Myocyte (in vitro differentiated cells): Measurements from ENCODE around the gene PMIS2. TPM values are rescaled to one million over a fixed set of nuclear protein-coding genes. Genes with fewer than 3 reads are reported as not detected.

Experiments used
- DNase-seq: peaks from one replicate; pipeline ENCODE4 v3.0.0-alpha.2; 2012; ENCODE audit warnings: low read depth
- total RNA-seq: library from RNA; depleted of rRNA; stranded (reverse); fragments of >200 nt; gene quantifications from 2 replicates; pipeline ENCODE4 v1.2.3, GENCODE V29; 2014

The PMIS2 gene
- total RNA-seq, 1 donor from 2014 or later: not detected

DNA sequence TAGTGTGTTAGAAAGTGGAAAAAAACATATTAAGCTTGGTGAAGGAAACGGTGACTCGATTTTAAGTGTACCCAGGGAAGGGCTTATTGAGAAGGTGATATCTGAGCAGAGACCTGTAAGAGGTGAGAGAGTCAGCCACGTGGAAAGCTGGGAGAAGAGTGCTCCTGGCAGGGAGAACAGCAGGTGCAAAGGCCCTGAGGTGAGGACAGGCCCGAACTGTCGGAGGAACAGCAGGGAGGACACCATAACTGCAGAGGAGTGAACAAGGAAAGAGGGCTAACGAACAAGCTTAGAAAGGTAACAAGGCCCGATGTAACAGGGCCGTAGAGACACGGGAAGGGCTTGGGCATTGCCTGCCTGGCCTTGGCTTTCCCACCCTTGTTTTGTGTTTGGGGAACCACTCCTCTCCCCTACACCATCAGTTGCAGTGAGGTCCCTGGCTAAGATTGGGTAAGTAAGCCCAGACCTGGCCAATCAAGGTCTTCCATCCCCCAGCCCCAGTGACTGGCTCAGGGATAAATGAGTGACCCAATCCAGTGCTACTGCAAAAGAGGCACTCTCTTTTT lies 29.9 kb upstream of the PMIS2 start:
- DNase-seq: no peak

DNA sequence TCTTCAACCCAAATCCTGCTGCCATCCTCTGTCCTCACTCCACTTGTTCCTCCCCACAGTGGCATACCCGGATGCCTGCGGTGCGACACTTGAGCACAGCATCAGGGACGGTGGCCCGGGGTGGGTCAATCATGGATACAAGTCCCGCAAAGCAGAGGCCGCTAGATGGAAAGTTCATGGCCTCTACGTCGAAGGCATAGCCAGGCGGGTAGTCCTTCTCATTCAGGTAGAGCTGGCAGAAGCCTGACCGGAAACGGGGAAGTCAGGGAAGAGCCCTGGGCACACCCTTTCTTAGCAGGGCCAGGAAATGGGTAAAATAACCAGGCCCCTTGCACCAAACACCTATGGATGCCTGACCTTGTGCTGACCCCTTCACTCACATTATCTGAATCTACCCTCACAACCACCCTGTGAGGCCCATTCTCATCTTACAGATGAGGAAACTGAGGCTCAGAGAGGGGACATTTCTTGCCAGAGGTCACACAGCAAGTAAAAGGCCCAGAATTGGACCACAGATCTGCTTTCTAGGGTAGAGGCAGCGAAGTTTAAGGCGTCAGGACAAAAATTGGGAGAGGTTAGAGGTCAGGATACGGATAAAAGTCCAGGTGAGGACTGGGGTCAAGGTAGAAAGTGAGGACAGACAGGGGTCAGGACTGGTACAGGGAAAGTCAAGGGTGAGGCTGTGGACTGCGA lies 29.0 kb upstream of the PMIS2 start:
- no peak for DNase-seq

DNA sequence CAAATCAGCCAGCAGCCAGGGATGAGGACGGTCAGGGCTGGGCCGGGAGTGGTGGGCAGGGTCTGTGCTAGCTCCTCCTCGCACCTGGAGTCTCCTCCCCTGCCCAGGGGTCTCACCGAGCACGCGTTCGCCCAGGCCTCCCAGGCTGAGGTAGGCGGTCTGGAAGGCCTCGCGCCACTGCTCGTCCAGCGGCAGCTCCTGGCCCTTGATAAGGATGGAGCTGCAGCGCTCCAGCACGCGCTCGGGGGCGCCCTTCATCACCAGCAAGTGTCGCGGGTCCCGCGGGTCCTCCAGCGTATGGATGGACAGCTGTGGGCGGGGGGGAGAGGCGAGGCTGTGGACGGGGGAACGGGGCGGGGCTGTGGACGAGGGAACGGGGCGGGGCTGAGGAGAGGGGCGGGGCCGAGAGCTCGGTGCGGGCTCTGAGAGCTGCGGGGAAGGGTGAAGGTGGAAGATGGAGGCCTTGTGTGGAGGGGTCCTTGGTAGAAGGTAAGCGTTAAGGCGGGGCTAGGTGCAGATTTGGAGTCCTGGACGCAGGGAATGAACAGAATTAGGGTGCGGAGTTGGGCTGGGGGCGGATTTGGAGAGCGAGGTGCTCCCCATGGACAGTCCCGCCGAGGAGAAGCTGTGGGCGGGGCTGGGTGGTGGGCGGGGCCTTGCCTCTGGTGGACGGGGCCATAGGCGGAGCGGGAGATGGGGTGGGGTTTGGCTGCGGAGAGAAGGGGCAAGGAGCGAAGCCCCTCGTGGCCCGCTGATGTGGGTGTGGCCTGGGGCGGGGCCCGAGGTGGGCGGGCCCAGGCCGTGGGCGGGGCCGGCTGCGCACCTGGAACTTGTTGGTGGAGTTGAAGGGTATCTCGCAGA lies 28.2 kb upstream of the PMIS2 start:
- DNase-seq: no peak

DNA sequence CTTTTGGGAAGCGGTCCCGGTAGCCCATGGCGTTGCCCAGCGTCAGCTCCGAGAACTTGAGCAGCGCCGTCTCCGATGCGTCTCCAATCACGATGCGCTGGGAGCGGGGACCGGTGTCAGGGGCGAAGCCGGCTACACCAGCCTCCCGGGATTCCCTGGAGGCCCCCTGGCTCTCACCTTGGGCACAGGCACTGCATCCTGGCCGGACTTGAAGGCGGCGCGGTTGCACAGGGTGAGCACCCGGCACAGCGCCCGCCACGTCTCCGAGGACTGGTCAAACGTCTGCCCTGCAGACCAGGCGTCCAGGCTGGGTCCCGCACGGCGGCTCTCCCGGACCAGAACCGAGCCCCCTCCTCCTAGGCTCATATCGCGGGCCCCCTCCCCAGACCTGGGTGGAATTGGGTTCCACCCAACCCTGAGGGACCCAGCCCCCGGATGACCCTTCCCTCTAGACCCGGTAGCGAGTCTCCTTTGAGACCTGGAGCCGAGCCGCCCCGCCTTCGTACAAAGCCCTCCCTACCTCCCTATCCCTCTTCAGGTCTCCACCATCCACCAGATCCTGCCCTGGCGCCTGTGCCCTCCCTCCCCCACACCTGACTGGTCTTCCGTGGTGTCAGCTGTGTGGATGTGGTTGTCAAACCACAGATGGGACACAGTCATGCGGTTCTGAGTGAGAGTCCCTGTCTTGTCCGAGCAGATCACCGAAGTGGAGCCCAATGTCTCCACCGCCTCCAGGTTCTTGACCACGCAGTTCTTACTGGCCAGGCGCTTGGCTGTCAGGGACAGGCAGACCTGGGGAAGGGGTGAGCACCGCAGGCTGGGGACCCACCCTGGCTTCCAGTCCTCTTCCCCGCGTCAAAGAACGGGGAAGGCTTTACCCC lies 27.3 kb upstream of the PMIS2 start:
- DNase-seq: no peak

DNA sequence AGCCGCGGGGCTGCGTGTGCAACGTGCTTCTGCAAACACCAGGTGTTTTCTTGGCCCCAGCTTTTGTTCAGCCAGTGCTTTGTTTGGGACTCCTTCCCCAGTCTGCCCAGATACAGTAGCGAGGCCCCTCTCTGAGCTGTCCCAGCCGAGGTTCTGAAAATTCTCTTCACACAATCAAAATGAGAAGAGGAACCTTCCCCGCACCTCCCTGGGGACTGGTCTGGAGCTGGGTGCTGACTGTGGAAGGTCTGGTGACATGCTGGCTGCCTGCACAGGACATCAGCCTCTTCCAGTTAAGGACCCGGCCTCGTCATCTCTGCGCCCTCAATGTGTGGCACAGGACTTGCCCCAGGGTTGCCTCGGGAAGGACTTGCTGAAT lies 26.7 kb upstream of the PMIS2 start:
- DNase-seq: no peak

DNA sequence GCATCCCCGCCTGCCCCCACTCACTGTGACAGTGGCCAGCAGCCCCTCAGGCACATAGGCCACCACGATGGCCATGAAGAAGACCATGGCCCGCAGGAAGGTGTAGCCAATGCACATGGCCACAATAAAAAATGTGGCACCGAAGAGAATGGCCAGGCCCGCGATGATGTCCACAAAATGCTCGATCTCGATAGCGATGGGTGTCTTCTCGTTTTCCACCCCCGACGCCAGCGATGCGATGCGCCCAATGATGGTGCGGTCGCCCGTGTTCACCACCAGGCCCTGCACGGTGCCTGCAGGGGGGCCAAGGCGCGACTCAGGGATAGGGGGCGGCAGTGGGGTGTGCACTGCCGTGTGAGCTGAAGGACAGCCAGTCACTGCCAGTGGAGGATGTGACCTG lies 26.2 kb upstream of the PMIS2 start:
- DNase-seq: no peak

DNA sequence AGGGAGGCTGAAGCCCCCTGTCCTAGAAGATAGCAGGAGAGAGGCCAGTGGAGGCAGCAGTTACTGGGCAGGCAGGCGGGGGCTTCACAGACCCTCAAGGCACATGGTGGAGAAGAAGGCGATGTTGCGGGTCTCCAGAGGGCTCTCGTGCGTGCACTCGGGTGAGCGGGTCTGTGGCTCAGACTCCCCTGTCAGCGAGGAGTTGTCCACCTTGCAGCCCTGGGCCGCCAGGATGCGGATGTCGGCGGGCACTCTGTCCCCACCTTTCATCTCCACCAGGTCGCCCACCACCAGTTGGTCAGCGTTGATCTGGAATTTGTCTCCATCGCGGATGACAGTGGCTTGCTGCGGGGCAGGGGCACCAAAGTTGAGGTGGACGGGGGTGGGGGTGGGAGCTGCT lies 25.7 kb upstream of the PMIS2 start:
- no peak for DNase-seq

DNA sequence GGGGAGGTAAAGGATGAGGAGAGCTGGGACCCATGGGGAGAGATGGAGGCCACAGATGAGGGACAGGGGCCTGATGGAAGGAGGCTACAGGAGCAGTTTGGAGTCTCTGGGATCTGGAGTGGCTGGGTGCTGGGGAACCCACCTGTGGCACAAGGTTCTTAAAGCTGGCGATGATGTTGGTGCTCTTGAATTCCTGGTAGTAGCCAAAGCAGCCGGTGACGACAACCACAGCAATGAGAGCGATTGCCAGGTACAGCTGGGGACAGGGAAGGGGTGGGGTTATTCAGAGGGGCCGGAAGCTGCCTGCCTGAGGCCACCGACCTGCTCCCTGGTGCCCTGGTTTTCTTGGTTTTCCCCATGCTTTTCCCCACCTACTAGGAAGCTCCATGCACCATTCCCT lies 25.3 kb upstream of the PMIS2 start:
- no peak for DNase-seq

DNA sequence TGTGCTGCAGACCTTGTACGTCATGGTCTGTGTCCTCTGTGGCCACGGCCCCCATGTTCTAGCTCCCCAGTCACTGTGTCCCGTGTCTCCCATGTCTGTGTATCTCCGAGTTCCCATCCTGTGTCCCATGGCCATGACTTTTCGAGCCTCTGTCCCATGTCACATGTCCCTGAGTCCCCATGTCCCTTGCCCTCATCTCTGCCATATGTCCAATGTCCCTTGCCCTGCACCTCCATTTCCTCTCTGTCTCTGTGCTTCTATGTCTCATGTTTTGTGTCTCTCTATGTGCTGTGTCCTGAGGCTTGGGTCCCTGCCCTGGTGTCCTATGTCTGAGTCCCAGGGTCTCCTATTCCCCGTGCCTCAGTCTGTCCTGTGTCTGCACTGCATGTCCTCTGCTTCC lies 24.5 kb upstream of the PMIS2 start:
- DNase-seq: no peak

DNA sequence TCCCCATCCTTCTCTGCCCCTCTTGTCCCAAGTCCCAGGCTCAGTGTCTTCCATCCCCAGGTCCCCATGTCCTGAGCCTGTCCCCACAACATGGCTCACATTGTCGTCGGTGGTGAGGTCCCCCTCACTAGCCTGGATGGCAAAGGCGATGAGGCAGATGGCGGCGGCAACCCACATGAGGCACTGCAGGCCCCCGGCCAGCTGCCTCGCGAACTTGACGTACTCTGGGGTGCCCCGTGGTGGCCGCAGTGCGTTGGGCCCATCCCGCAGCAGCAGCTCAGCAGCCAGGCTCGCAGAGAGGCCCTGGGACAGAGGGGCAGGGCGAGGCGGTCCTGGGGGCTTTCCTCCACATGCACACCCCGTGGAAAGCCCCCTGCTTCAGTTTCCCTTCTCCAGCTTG lies 23.6 kb upstream of the PMIS2 start:
- no peak for DNase-seq

DNA sequence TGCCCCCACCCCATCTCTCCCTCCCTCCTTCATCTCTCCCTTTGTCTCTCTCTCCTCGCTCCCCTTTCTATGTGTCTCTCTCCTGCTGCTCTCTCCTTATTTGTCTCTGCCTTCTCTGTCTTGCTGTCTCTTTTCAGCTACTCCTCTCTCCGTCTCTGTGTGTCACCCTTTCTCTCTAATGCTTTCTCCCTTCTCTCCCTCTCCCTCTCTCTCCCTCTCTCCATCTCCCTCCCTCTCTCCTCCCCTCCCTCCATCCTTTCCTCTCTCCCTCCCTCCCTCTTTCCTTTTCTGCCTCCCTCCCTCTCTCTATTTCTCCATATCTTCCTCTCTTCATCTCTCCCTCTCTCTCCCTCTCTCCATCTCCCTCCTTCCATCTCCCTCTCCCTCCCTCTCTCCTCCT lies 23.2 kb upstream of the PMIS2 start:
- DNase-seq: no peak

DNA sequence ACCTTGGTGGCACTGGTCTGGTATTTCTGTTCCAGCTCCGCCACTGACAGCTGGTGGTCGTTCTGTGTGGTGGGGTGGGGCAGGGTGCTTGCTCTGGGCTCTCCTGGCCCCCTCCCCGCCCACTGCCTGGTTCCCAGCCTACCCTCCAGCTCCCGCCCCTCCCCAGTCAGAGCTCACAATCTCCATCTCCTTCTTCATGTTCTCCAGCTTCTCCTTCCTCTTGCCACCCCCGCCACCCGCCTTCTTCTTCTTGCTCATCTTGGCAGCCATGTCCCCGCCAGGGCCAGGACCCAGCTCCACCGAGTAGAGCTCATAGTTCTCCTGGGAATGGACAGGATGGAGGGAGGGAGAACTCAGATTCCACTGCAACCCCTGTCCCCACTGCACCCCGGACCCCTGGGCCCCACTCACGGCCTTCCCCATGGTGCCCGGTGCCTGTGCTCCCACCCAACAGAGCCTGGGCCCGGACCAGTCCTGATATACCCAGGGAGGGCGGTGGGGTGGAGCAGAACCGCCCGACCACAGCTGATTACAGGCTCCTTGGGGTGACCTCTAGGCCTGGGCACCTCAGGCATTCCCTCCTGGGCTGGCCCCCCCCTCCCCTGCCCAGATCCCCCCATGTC lies 22.7 kb upstream of the PMIS2 start, which contains the start of gene ATP4A:
TSS of gene ATP4A (minus strand) at position 452 of the 623 bp plus-strand sequence. CDS start at position 423, 29 bp downstream.
- no peak for DNase-seq

DNA sequence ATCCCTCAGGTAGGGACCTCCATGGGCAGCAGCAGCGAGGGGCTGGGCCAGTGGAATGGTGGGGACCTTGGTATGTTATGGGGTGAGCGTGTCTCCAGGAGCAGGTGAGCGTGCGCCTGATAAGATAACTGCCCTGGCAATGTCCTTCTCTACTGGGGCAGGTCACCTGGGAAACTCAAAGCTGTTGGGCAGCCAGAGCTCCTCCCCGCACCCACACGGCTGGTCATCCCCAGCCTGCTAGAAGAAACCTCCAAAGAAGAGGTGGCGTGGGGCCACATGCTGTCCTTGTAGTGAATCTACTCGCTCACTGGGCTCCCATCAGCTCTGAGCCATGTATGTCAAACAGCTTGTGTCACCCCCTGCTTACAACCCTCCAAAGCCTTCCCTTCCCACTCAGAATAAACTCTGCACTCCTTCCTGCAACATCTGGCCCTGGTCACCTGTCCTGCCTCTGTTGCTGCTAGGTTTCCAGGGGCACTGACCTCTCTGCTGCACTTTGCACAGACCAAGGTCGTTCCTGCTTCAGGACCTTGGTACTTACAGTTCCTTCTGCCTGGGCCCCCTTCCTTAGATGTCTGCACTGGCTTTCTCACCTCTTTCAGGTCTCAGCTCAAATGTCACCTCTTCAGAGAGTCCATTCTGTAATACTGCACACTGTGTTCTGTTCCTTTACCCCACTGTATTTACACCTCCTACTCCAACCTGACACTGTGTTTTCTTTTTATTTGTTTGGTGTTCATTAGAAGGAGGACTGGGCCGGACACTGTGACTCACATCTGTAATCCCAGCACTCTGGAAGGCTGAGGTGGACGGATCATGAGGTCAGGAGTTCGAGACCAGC lies 20.7 kb upstream of the PMIS2 start:
- DNase-seq: no peak

DNA sequence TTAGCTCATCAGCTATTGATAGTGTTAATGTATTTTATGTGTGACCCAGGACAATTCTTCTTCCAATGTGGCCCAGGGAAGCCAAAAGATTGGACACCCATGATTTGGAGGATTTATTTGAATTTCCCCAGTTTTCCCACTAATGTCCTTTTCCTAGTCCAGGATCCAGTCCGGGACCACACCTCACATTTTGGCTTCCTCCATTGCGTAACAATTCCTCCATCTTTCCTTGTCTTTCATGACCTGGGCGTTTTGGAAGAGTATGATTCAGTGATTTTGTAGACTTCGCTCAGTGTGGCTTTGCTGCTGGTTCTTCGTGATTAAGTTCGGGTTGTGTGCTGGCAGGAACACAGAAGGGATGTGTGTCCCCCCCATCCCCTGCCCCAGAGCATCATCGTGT lies 19.2 kb upstream of the PMIS2 start:
- no peak for DNase-seq

DNA sequence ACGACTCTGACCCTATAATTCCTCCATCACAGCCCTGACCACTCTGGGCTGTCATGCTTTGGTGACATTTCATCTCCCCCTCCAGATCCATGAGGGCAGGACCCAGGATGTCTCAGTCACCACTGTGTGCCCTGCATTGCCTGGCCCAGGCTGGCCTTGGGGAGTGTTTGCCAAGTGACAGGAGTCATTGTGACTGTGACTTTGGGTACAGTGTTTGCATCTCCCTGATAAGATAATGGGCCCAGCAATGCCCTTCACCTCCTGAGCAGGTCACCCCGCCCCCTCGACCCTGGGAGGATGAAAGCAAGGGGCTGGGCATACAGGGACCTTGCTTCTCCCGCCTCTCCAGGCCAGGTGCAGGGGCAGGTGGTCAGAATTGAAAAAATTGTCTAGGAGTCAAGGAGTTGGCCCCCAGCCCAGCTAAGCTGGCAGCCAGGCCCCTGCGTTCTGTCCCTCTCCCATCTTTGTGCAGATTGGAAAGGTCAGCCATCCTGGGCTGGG lies 16.6 kb upstream of the PMIS2 start:
- DNase-seq: no peak

DNA sequence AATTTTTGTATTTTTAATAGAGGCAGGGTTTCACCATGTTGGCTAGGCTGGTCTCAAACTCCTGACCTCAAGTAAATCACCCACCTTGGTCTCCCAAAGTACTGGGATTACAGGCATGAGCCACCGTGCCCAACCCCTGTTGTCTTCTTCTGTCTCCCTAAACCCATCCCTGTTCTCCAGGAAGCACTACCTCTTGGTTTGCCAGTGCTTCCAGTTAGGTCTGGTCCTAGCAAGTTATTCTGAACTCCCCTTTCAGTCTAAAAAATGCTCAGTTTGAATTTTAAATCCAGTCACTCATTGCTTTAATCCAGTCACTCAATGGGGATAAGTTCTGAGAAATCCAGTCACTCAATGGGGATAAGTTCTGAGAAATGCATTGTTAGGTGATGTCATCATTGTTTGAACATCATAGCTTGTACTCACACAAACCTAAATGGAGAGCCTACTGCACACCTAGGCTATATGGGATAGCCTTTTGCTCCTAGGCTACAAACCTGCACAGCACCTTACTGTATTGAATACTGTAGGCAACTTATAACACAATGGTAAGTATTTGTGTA lies 14.5 kb upstream of the PMIS2 start:
- DNase-seq: no peak

DNA sequence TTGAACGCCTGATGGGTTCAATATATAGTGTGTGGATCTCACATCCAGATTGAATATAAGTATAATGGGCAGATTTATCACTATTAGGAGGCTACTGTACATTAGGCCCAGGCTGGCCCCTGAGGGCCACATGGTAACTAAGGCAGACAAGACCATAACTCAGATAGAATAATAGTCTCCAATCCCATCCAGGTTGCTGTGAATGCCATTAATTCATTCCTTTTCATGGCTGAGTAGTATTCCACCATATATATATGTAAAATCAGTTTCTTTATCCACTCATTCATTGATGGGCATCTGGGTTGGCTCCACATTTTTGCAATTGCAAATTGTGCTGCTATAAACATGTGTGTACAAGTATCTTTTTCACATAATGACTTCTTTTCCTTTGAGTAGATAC lies 8.1 kb upstream of the PMIS2 start:
- no peak for DNase-seq

DNA sequence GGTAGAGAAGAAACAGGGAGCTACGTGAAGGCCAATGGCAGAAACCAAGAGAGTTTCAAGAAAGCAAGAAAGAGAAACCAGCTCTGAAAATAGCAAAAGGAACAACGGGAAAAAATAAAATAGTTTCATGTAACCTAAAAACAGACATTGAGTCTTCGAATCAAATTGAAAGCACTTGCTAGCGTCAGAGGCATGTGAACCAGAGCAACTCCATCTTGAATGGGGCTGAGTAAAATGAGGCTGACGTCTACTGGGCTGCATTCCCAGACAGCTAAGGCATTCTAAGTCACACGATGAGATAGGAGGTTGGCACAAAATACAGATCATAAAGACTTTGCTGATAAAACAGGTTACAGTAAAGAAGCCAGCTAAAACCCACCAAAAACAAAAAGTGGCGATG lies 7.3 kb upstream of the PMIS2 start:
- no peak for DNase-seq

DNA sequence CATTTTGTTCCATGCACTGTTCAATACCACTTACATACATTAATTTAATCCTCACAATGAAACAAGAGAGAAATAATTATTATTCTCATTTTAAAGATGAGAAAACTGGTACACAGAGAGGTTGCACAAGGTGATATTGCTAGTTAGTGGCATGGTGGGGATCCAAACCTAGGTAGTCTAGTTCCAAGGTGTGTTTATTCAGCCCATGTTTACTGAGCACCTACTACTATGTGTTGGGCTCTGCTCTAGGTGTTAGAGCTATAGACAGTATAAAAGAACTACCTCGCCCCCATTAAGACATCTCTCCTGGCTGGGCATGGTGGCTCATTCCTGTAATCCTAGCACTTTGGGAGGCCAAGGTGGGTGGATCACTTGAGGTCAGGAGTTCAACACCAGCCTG lies 3.2 kb upstream of the PMIS2 start:
- DNase-seq: no peak

DNA sequence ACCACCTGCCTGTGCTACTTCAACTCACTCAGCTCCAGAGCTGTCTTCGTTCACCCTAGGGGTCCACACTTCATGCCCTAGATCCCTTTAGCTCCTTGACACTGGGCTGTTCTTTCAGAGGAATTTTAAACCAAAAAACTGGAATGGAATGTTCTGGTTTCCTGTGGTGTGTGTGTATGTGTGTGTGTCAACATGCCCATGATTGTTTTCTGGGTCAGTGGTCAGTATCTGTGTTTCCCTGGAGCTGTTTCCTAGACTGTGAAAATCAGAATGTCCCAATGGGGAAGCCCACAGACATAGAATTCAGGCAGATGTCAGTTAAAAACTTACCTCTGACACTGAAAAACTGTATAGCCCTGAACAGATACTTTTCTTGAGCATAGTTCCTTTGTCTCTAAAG lies 1.3 kb downstream of the PMIS2 start:
- no peak for DNase-seq
